GM12878 (cell line): ENCODE measurements around the gene INTU. TPM values are rescaled to one million over a fixed set of nuclear protein-coding genes. Genes with fewer than 3 reads are reported as not detected.

Source experiments
- TBL1XR1 ChIP-seq: IDR thresholded peaks from 2 replicates; pipeline ENCODE4 v1.6.1; 2012; ENCODE audit warnings: low read depth, low read length, improper control_type of control experiment
- polyA plus RNA-seq, 11 experiments: library from polyadenylated mRNA; depleted of rRNA in 4 of 11; unstranded in 6 of 11; stranded (reverse) in 5 of 11; fragments of >200 nt; fragmentation: Nextera tagmentation in 4 of 11; fragmentation: Illumina TruSeq in 1 of 11; extraction: Ambion mirVana in 4 of 11; extraction: Trizol in 1 of 11; gene quantifications; 1 replicate in 1 of 11; 2 replicates in 10 of 11; pipeline versions ENCODE4 v1.2.1 to v1.2.3, GENCODE V29; 2011 to 2016; ENCODE audit warnings: inconsistent platforms in 2 of 11, missing spikeins in 2 of 11, low read depth in 1 of 11
- total RNA-seq, 4 experiments: library from RNA; depleted of rRNA in 3 of 4; stranded (reverse); fragments of >200 nt in 3 of 4; fragmentation: Illumina TruSeq in 1 of 4; extraction: Trizol in 1 of 4; gene quantifications; 2 replicates each; pipeline versions ENCODE4 v1.2.1 to v1.2.3, GENCODE V29; 2013 to 2021
- TF ChIP-seq, protein P1 (sequence below): IDR thresholded peaks from 2 replicates; pipeline ENCODE4 v1.6.1; 2012; ENCODE audit warnings: mild to moderate bottlenecking, low read depth, low read length
- TF ChIP-seq, protein P2 (sequence below): fragments of 450-650 bp; formaldehyde crosslinking; IDR thresholded peaks from 2 replicates; pipeline ENCODE4 v1.4.0; 2022; ENCODE audit warnings: mild to moderate bottlenecking, moderate library complexity
- TF ChIP-seq, protein P3 (sequence below): IDR thresholded peaks from 2 replicates; pipeline ENCODE4 v1.6.1; 2012; ENCODE audit warnings: low read depth, low read length, improper control_type of control experiment

The INTU gene
- total and polyA plus RNA-seq, 10 of the 15 experiments (the other 5 are each of a cell fraction or from before 2014, with no cell fraction given) = under 0.01 to 0.15 (median 0.01) TPM; not detected in 4

DNA sequence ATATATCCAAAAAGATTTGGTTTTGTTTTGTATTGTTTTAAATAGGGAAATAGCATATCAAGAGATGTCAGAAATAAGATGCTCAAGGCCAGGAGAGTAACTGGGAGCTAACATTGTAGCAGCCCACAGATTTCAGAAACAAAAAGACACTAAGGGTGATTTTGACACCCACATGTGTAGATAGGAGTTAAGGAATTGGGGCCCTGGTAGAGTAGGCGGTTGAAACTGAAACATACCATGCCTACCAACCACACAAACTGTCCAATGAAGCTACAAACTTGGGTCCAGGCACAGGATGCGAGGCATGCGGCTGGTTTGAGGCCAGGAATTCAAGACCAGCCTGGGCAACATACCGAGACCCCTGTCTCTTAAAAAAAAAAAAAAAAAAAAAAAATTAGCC lies 143.1 kb downstream of the INTU start (continued):
- TF ChIP-seq, protein P1, sequence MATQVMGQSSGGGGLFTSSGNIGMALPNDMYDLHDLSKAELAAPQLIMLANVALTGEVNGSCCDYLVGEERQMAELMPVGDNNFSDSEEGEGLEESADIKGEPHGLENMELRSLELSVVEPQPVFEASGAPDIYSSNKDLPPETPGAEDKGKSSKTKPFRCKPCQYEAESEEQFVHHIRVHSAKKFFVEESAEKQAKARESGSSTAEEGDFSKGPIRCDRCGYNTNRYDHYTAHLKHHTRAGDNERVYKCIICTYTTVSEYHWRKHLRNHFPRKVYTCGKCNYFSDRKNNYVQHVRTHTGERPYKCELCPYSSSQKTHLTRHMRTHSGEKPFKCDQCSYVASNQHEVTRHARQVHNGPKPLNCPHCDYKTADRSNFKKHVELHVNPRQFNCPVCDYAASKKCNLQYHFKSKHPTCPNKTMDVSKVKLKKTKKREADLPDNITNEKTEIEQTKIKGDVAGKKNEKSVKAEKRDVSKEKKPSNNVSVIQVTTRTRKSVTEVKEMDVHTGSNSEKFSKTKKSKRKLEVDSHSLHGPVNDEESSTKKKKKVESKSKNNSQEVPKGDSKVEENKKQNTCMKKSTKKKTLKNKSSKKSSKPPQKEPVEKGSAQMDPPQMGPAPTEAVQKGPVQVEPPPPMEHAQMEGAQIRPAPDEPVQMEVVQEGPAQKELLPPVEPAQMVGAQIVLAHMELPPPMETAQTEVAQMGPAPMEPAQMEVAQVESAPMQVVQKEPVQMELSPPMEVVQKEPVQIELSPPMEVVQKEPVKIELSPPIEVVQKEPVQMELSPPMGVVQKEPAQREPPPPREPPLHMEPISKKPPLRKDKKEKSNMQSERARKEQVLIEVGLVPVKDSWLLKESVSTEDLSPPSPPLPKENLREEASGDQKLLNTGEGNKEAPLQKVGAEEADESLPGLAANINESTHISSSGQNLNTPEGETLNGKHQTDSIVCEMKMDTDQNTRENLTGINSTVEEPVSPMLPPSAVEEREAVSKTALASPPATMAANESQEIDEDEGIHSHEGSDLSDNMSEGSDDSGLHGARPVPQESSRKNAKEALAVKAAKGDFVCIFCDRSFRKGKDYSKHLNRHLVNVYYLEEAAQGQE = no peak
- TF ChIP-seq, protein P2, sequence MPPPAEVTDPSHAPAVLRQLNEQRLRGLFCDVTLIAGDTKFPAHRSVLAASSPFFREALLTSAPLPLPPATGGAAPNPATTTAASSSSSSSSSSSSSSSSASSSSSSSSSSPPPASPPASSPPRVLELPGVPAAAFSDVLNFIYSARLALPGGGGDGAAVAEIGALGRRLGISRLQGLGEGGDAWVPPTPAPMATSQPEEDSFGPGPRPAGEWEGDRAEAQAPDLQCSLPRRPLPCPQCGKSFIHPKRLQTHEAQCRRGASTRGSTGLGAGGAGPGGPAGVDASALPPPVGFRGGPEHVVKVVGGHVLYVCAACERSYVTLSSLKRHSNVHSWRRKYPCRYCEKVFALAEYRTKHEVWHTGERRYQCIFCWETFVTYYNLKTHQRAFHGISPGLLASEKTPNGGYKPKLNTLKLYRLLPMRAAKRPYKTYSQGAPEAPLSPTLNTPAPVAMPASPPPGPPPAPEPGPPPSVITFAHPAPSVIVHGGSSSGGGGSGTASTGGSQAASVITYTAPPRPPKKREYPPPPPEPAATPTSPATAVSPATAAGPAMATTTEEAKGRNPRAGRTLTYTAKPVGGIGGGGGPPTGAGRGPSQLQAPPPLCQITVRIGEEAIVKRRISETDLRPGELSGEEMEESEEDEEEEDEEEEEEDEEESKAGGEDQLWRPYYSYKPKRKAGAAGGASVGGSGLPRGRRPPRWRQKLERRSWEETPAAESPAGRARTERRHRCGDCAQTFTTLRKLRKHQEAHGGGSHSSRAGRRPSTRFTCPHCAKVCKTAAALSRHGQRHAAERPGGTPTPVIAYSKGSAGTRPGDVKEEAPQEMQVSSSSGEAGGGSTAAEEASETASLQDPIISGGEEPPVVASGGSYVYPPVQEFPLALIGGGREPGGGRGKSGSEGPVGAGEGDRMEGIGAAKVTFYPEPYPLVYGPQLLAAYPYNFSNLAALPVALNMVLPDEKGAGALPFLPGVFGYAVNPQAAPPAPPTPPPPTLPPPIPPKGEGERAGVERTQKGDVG (CRISPR knock-in tag) = no peak
- TF ChIP-seq, protein P3, sequence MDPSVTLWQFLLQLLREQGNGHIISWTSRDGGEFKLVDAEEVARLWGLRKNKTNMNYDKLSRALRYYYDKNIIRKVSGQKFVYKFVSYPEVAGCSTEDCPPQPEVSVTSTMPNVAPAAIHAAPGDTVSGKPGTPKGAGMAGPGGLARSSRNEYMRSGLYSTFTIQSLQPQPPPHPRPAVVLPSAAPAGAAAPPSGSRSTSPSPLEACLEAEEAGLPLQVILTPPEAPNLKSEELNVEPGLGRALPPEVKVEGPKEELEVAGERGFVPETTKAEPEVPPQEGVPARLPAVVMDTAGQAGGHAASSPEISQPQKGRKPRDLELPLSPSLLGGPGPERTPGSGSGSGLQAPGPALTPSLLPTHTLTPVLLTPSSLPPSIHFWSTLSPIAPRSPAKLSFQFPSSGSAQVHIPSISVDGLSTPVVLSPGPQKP = no peak
- TF ChIP-seq TBL1XR1 = no peak

Other genes starting within 250 kb of the INTU start
- gene SLC25A31, start 97.4 kb downstream of the INTU start, total RNA-seq (2014; rRNA removed) = not detected in 2 replicates
- not detected in 2 replicates for gene SLC25A31, start 97.4 kb downstream of the INTU start, total RNA-seq (2014; rRNA removed; fragmentation: Illumina TruSeq; extraction: Trizol)
- not detected in 2 replicates for gene SLC25A31, start 97.4 kb downstream of the INTU start, total RNA-seq (2021)
- gene SLC25A31, start 97.4 kb downstream of the INTU start, polyA plus RNA-seq (2011; rRNA removed) = not detected in 2 replicates
- gene SLC25A31, start 97.4 kb downstream of the INTU start, polyA plus RNA-seq (2014; fragmentation: Illumina TruSeq; extraction: Trizol) = not detected in 2 replicates
- not detected for gene SLC25A31, start 97.4 kb downstream of the INTU start, polyA plus RNA-seq (2014; fragmentation: Nextera tagmentation; extraction: Ambion mirVana)
- not detected in 2 replicates for gene SLC25A31, start 97.4 kb downstream of the INTU start, polyA plus RNA-seq (2014; rRNA removed)
- not detected for gene SLC25A31, start 97.4 kb downstream of the INTU start, polyA plus RNA-seq (2016; fragmentation: Nextera tagmentation; extraction: Ambion mirVana)
- 12.0 and 12.1 TPM in 2 replicates for gene HSPA4L, start 149.4 kb downstream of the INTU start, total RNA-seq (2014; rRNA removed)
- gene HSPA4L, start 149.4 kb downstream of the INTU start, total RNA-seq (2014; rRNA removed; fragmentation: Illumina TruSeq; extraction: Trizol) = 23.1 and 24.1 TPM in 2 replicates
- gene HSPA4L, start 149.4 kb downstream of the INTU start, total RNA-seq (2021) = 20.4 and 21.5 TPM in 2 replicates
- 21.3 and 37.8 TPM in 2 replicates for gene HSPA4L, start 149.4 kb downstream of the INTU start, polyA plus RNA-seq (2011; rRNA removed)
- gene HSPA4L, start 149.4 kb downstream of the INTU start, polyA plus RNA-seq (2014; fragmentation: Illumina TruSeq; extraction: Trizol) = 23.8 and 30.2 TPM in 2 replicates
- gene HSPA4L, start 149.4 kb downstream of the INTU start, polyA plus RNA-seq (2014; fragmentation: Nextera tagmentation; extraction: Ambion mirVana) = 10 to 100 TPM in 1 of 2 experiments, 1 to 10 TPM in 1; 8.6 to 12.8 TPM
- 8.4 and 11.1 TPM in 2 replicates for gene HSPA4L, start 149.4 kb downstream of the INTU start, polyA plus RNA-seq (2014; rRNA removed)
- gene HSPA4L, start 149.4 kb downstream of the INTU start, polyA plus RNA-seq (2016; fragmentation: Nextera tagmentation; extraction: Ambion mirVana) = 10 to 100 TPM; 38.1 to 40.5 TPM
- 49.1 and 49.2 TPM in 2 replicates for gene PLK4, start 247.9 kb downstream of the INTU start, total RNA-seq (2014; rRNA removed)
- gene PLK4, start 247.9 kb downstream of the INTU start, total RNA-seq (2014; rRNA removed; fragmentation: Illumina TruSeq; extraction: Trizol) = 40.1 and 46.4 TPM in 2 replicates
- 34.7 and 34.8 TPM in 2 replicates for gene PLK4, start 247.9 kb downstream of the INTU start, total RNA-seq (2021)
- 54.9 and 90.6 TPM in 2 replicates for gene PLK4, start 247.9 kb downstream of the INTU start, polyA plus RNA-seq (2011; rRNA removed)
- 48.4 and 65.1 TPM in 2 replicates for gene PLK4, start 247.9 kb downstream of the INTU start, polyA plus RNA-seq (2014; fragmentation: Illumina TruSeq; extraction: Trizol)
- 10 to 100 TPM; 16.6 to 17.5 TPM for gene PLK4, start 247.9 kb downstream of the INTU start, polyA plus RNA-seq (2014; fragmentation: Nextera tagmentation; extraction: Ambion mirVana)
- 55.3 and 61.1 TPM in 2 replicates for gene PLK4, start 247.9 kb downstream of the INTU start, polyA plus RNA-seq (2014; rRNA removed)
- gene PLK4, start 247.9 kb downstream of the INTU start, polyA plus RNA-seq (2016; fragmentation: Nextera tagmentation; extraction: Ambion mirVana) = 10 to 100 TPM; 44.4 to 45.3 TPM